GM23338 (cell line): ENCODE data around the gene HOMER1. TPM values are rescaled to one million over a fixed set of nuclear protein-coding genes. Genes with fewer than 3 reads are reported as not detected.

Source experiments
- ATAC-seq: fragments of 200-7000 bp; cut with Tn5 transposase; 3 replicates; pipeline ENCODE4 v1.9.1; 2020
- DNase-seq: peaks from one replicate; pipeline ENCODE4 v3.0.0-alpha.2; 2015; ENCODE audit warnings: low spot score
- H2AFZ ChIP-seq: fragments of 200-600 bp; sonication (generic); 2 replicates; pipeline ENCODE4 v1.8.0; 2016; ENCODE audit warnings: antibody characterized with exemption, mild to moderate bottlenecking, moderate library complexity
- H3F3A ChIP-seq: fragments of 200-600 bp; sonication (generic); replicated peaks from 2 replicates; pipeline ENCODE4 v1.8.0; 2017; ENCODE audit warnings: antibody characterized with exemption, mixed run types, low read depth
- H3K27ac ChIP-seq: fragments of 200-600 bp; sonication (generic); 2 replicates; pipeline ENCODE4 v1.6.1; 2016; ENCODE audit warnings: low read depth
- H3K27me3 ChIP-seq: fragments of 200-600 bp; sonication (generic); 2 replicates; pipeline ENCODE4 v1.8.0; 2016; ENCODE audit warnings: mild to moderate bottlenecking, mixed run types, moderate library complexity; ENCODE audit not compliant: insufficient read depth
- H3K36me3 ChIP-seq: fragments of 200-600 bp; sonication (generic); 2 replicates; pipeline ENCODE4 v1.8.0; 2016; ENCODE audit warnings: mild to moderate bottlenecking; ENCODE audit not compliant: insufficient read depth
- H3K4me1 ChIP-seq: fragments of 200-600 bp; sonication (generic); 2 replicates; pipeline ENCODE4 v1.8.0; 2016; ENCODE audit warnings: mild to moderate bottlenecking, moderate library complexity; ENCODE audit not compliant: insufficient read depth
- H3K4me2 ChIP-seq: fragments of 200-600 bp; sonication (generic); 2 replicates; pipeline ENCODE4 v1.7.1; 2017; ENCODE audit warnings: mixed run types
- H3K4me3 ChIP-seq: fragments of 200-600 bp; sonication (generic); 2 replicates; pipeline ENCODE4 v1.6.1; 2016; ENCODE audit warnings: mixed run types
- H3K79me2 ChIP-seq: fragments of 200-600 bp; sonication (generic); replicated peaks from 2 replicates; pipeline ENCODE4 v1.8.0; 2017; ENCODE audit warnings: mild to moderate bottlenecking; ENCODE audit not compliant: insufficient read depth
- H3K9me2 ChIP-seq: fragments of 200-600 bp; sonication (generic); 2 replicates; pipeline ENCODE4 v1.8.0; 2017; ENCODE audit not compliant: insufficient read depth
- H4K20me1 ChIP-seq: fragments of 200-600 bp; sonication (generic); replicated peaks from 2 replicates; pipeline ENCODE4 v1.8.0; 2017; ENCODE audit warnings: mild to moderate bottlenecking; ENCODE audit not compliant: insufficient read depth
- H3K27ac Mint-ChIP-seq: 2 replicates; pipeline ENCODE4 v1.8.0; 2020; ENCODE audit warnings: inconsistent platforms, mild to moderate bottlenecking, moderate library complexity, mixed read lengths
- H3K27me3 Mint-ChIP-seq: 3 replicates; pipeline ENCODE4 v1.8.0; 2022; ENCODE audit warnings: low read depth, mild to moderate bottlenecking, moderate library complexity, mixed read lengths, inconsistent platforms; ENCODE audit not compliant: insufficient read depth, poor library complexity
- H3K36me3 Mint-ChIP-seq: 3 replicates; pipeline ENCODE4 v1.8.0; 2021; ENCODE audit warnings: low read depth, mild to moderate bottlenecking, inconsistent platforms, moderate library complexity, mixed read lengths
- H3K4me1 Mint-ChIP-seq: 3 replicates; pipeline ENCODE4 v1.8.0; 2020; ENCODE audit warnings: mild to moderate bottlenecking, inconsistent platforms, mixed read lengths
- H3K4me3 Mint-ChIP-seq: 3 replicates; pipeline ENCODE4 v1.8.0; 2021; ENCODE audit warnings: moderate library complexity, mild to moderate bottlenecking, inconsistent platforms, mixed read lengths
- H3K9me3 Mint-ChIP-seq: 3 replicates; pipeline ENCODE4 v1.8.0; 2020; ENCODE audit warnings: moderate library complexity, mild to moderate bottlenecking, inconsistent platforms, mixed read lengths
- CREB1 ChIP-seq: fragments of 250-450 bp; sonication (Bioruptor Pico); IDR thresholded peaks from 2 replicates; pipeline ENCODE4 v1.5.0; 2020; ENCODE audit warnings: low read depth, mild to moderate bottlenecking, moderate library complexity
- EZH2 ChIP-seq: fragments of 200-600 bp; sonication (generic); IDR thresholded peaks from one replicate; pipeline ENCODE4 v1.8.0; 2017; ENCODE audit warnings: antibody characterized with exemption, mild to moderate bottlenecking, low read depth; ENCODE audit not compliant: unreplicated experiment
- NANOG ChIP-seq: IDR thresholded peaks from 2 replicates; pipeline ENCODE4 v1.6.1; 2016; ENCODE audit warnings: antibody characterized with exemption, borderline replicate concordance
- POLR2AphosphoS5 ChIP-seq: IDR thresholded peaks from 2 replicates; pipeline ENCODE4 v1.6.1; 2016; ENCODE audit warnings: antibody characterized with exemption, low read depth
- ZNF114 ChIP-seq: fragments of 250-450 bp; sonication (Bioruptor Pico); IDR thresholded peaks from 2 replicates; pipeline ENCODE4 v1.5.0; 2020; ENCODE audit warnings: mild to moderate bottlenecking, moderate library complexity
- polyA plus RNA-seq: library from polyadenylated mRNA; unstranded; fragments of >200 nt; fragmentation: Nextera tagmentation; extraction: Ambion mirVana; gene quantifications from 2 replicates; pipeline ENCODE4 v1.2.1, GENCODE V29; 2016
- total RNA-seq: library from RNA; depleted of rRNA; stranded (reverse); fragments of >200 nt; shearing (Covaris generic); gene quantifications from 2 replicates; pipeline ENCODE4 v1.2.3, GENCODE V29; 2014
- TF ChIP-seq, protein P1 (sequence below): IDR thresholded peaks from one replicate; pipeline ENCODE4 v1.6.1; 2018; ENCODE audit warnings: antibody characterized with exemption; ENCODE audit not compliant: unreplicated experiment
- TF ChIP-seq, protein P2 (sequence below), 2 experiments: fragments of 200-600 bp in 1 of 2; sonication (generic) in 1 of 2; conservative IDR thresholded peaks; 2 replicates each; pipeline versions ENCODE4 v1.5.1 to v1.6.1; 2016 to 2017; ENCODE audit warnings: antibody characterized with exemption in 2 of 2, low read depth in 2 of 2, mild to moderate bottlenecking in 2 of 2, moderate library complexity in 1 of 2
- TF ChIP-seq, protein P3 (sequence below): fragments of 250-450 bp; sonication (Bioruptor Pico); IDR thresholded peaks from 2 replicates; pipeline ENCODE4 v1.5.0; 2020; ENCODE audit warnings: mild to moderate bottlenecking, moderate library complexity
- TF ChIP-seq, protein P4 (sequence below): IDR thresholded peaks from 2 replicates; pipeline ENCODE4 v1.6.1; 2016; ENCODE audit warnings: antibody characterized with exemption

The HOMER1 gene
- total and polyA plus RNA-seq, 2 experiments from 2014 or later, result 45.1 to 80.3 TPM

DNA sequence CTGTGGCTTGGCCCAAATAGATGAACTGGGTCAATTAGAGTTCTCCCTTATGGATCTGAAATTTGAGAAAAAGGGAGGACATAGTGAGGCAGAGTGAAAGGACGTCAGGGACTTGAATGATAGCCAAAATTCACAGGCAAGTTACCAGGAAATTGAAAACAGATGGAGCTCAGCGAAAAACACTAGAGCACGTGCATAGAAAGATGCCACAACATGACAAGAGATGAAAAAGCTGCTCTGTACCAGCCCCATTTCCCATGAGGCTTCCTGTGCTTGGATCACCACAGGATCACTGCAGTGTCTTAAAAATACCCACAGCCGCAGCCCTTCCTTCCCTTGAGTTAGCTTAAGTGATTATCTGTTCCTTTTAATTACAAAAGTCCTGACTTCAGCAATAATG lies 39.0 kb upstream of the HOMER1 start:
- H3K79me2 ChIP-seq, result no peaks in the 10 kb centered on the region
- H4K20me1 ChIP-seq, result no peaks in the 10 kb centered on the region
- no peak overlapping the region for H3K4me3 ChIP-seq
- H3K9me3 Mint-ChIP-seq, result no peaks in the 10 kb centered on the region
- no peaks in the 10 kb centered on the region for H3K9me2 ChIP-seq
- no peak for TF ChIP-seq EZH2
- no peak overlapping the region for H3K4me3 Mint-ChIP-seq
- no peaks in the 10 kb centered on the region for H3K4me1 ChIP-seq
- H3K4me1 Mint-ChIP-seq, result peaks cover 9% of the 10 kb centered on the region
- H3K27me3 Mint-ChIP-seq, result peaks cover 2% of the 10 kb centered on the region
- H3K27me3 ChIP-seq, result no peaks in the 10 kb centered on the region
- no peak for DNase-seq
- no peaks in the 10 kb centered on the region for H3F3A ChIP-seq
- no peak overlapping the region for H3K4me2 ChIP-seq
- H3K27ac Mint-ChIP-seq, result no peak overlapping the region
- ATAC-seq, result no peak
- peak overlapping the region; percentile 4; the same call in 1 of the 2 replicates for H2AFZ ChIP-seq
- no peak overlapping the region for H3K27ac ChIP-seq
- H3K36me3 Mint-ChIP-seq, result no peaks in the 10 kb centered on the region
- no peaks in the 10 kb centered on the region for H3K36me3 ChIP-seq

DNA sequence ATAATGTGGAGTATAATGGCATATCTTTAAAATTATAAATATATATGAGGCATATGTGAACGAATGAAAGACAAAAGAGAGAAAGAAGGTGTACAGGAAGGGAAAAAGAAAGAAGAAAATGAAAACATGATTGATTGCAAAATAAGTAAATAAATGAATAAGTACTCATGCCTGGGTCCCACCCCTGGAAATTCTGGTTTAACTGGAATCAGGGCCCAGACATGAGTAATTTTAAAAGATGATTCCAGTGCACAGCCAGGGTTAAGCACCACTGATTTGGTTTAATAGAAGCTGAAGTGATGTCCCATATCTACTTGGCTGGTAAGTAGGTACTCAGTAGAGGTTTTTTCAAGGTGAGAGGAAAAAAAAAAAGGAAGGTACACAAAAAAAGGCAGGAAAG lies 34.0 kb upstream of the HOMER1 start:
- no peaks in the 10 kb centered on the region for H3K36me3 ChIP-seq
- ATAC-seq (no peak), DNase-seq (no peak)
- TF ChIP-seq, protein P1, sequence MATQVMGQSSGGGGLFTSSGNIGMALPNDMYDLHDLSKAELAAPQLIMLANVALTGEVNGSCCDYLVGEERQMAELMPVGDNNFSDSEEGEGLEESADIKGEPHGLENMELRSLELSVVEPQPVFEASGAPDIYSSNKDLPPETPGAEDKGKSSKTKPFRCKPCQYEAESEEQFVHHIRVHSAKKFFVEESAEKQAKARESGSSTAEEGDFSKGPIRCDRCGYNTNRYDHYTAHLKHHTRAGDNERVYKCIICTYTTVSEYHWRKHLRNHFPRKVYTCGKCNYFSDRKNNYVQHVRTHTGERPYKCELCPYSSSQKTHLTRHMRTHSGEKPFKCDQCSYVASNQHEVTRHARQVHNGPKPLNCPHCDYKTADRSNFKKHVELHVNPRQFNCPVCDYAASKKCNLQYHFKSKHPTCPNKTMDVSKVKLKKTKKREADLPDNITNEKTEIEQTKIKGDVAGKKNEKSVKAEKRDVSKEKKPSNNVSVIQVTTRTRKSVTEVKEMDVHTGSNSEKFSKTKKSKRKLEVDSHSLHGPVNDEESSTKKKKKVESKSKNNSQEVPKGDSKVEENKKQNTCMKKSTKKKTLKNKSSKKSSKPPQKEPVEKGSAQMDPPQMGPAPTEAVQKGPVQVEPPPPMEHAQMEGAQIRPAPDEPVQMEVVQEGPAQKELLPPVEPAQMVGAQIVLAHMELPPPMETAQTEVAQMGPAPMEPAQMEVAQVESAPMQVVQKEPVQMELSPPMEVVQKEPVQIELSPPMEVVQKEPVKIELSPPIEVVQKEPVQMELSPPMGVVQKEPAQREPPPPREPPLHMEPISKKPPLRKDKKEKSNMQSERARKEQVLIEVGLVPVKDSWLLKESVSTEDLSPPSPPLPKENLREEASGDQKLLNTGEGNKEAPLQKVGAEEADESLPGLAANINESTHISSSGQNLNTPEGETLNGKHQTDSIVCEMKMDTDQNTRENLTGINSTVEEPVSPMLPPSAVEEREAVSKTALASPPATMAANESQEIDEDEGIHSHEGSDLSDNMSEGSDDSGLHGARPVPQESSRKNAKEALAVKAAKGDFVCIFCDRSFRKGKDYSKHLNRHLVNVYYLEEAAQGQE, result no peak
- TF ChIP-seq, protein P2, sequence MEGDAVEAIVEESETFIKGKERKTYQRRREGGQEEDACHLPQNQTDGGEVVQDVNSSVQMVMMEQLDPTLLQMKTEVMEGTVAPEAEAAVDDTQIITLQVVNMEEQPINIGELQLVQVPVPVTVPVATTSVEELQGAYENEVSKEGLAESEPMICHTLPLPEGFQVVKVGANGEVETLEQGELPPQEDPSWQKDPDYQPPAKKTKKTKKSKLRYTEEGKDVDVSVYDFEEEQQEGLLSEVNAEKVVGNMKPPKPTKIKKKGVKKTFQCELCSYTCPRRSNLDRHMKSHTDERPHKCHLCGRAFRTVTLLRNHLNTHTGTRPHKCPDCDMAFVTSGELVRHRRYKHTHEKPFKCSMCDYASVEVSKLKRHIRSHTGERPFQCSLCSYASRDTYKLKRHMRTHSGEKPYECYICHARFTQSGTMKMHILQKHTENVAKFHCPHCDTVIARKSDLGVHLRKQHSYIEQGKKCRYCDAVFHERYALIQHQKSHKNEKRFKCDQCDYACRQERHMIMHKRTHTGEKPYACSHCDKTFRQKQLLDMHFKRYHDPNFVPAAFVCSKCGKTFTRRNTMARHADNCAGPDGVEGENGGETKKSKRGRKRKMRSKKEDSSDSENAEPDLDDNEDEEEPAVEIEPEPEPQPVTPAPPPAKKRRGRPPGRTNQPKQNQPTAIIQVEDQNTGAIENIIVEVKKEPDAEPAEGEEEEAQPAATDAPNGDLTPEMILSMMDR (conservative IDR thresholded peaks at IDR 0.05; ENCODE audit: low read depth in 2 of 2), result no peak
- TF ChIP-seq NANOG (no peak), POLR2AphosphoS5 (no peak), CREB1 (CRISPR knock-in tag) (no peak), EZH2 (no peak), ZNF114 (no peak)
- TF ChIP-seq, protein P3, sequence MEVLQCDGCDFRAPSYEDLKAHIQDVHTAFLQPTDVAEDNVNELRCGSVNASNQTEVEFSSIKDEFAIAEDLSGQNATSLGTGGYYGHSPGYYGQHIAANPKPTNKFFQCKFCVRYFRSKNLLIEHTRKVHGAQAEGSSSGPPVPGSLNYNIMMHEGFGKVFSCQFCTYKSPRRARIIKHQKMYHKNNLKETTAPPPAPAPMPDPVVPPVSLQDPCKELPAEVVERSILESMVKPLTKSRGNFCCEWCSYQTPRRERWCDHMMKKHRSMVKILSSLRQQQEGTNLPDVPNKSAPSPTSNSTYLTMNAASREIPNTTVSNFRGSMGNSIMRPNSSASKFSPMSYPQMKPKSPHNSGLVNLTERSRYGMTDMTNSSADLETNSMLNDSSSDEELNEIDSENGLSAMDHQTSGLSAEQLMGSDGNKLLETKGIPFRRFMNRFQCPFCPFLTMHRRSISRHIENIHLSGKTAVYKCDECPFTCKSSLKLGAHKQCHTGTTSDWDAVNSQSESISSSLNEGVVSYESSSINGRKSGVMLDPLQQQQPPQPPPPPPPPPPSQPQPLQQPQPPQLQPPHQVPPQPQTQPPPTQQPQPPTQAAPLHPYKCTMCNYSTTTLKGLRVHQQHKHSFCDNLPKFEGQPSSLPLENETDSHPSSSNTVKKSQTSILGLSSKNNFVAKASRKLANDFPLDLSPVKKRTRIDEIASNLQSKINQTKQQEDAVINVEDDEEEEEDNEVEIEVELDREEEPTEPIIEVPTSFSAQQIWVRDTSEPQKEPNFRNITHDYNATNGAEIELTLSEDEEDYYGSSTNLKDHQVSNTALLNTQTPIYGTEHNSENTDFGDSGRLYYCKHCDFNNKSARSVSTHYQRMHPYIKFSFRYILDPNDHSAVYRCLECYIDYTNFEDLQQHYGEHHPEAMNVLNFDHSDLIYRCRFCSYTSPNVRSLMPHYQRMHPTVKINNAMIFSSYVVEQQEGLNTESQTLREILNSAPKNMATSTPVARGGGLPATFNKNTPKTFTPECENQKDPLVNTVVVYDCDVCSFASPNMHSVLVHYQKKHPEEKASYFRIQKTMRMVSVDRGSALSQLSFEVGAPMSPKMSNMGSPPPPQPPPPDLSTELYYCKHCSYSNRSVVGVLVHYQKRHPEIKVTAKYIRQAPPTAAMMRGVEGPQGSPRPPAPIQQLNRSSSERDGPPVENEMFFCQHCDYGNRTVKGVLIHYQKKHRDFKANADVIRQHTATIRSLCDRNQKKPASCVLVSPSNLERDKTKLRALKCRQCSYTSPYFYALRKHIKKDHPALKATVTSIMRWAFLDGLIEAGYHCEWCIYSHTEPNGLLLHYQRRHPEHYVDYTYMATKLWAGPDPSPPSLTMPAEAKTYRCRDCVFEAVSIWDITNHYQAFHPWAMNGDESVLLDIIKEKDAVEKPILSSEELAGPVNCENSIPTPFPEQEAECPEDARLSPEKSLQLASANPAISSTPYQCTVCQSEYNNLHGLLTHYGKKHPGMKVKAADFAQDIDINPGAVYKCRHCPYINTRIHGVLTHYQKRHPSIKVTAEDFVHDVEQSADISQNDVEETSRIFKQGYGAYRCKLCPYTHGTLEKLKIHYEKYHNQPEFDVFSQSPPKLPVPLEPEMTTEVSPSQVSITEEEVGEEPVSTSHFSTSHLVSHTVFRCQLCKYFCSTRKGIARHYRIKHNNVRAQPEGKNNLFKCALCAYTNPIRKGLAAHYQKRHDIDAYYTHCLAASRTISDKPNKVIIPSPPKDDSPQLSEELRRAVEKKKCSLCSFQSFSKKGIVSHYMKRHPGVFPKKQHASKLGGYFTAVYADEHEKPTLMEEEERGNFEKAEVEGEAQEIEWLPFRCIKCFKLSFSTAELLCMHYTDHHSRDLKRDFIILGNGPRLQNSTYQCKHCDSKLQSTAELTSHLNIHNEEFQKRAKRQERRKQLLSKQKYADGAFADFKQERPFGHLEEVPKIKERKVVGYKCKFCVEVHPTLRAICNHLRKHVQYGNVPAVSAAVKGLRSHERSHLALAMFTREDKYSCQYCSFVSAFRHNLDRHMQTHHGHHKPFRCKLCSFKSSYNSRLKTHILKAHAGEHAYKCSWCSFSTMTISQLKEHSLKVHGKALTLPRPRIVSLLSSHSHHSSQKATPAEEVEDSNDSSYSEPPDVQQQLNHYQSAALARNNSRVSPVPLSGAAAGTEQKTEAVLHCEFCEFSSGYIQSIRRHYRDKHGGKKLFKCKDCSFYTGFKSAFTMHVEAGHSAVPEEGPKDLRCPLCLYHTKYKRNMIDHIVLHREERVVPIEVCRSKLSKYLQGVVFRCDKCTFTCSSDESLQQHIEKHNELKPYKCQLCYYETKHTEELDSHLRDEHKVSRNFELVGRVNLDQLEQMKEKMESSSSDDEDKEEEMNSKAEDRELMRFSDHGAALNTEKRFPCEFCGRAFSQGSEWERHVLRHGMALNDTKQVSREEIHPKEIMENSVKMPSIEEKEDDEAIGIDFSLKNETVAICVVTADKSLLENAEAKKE (CRISPR knock-in tag), result no peak
- TF ChIP-seq, protein P4, sequence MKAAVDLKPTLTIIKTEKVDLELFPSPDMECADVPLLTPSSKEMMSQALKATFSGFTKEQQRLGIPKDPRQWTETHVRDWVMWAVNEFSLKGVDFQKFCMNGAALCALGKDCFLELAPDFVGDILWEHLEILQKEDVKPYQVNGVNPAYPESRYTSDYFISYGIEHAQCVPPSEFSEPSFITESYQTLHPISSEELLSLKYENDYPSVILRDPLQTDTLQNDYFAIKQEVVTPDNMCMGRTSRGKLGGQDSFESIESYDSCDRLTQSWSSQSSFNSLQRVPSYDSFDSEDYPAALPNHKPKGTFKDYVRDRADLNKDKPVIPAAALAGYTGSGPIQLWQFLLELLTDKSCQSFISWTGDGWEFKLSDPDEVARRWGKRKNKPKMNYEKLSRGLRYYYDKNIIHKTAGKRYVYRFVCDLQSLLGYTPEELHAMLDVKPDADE, result no peak
- Mint-ChIP-seq H3K9me3 (no peaks in the 10 kb centered on the region), H3K36me3 (no peaks in the 10 kb centered on the region), H3K27ac (no peak overlapping the region), H3K4me1 (peaks cover 9% of the 10 kb centered on the region; the same call in 2 of the 3 replicates), H3K27me3 (no peaks in the 10 kb centered on the region), H3K4me3 (no peak overlapping the region)
- H3K4me2 ChIP-seq, result no peak overlapping the region
- no peak overlapping the region for H3K27ac ChIP-seq
- H3K9me2 ChIP-seq, result no peaks in the 10 kb centered on the region
- H2AFZ ChIP-seq, result peak overlapping the region; percentile 86; the same call in 1 of the 2 replicates
- no peaks in the 10 kb centered on the region for H4K20me1 ChIP-seq
- H3F3A ChIP-seq, result no peaks in the 10 kb centered on the region
- no peaks in the 10 kb centered on the region for H3K4me1 ChIP-seq
- no peaks in the 10 kb centered on the region for H3K79me2 ChIP-seq
- no peak overlapping the region for H3K4me3 ChIP-seq
- H3K27me3 ChIP-seq, result no peaks in the 10 kb centered on the region
